TTC549 (cell line): ENCODE data around the gene MAPRE3.

Experiments used
- FAIRE-seq: peaks from 2 replicates; lab custom pipeline; 2012; peaks lifted over from hg19 to GRCh38; lab: Jason Lieb, UNC

The MAPRE3 gene

GRCh38 chr2:27016801-27017325, 46.4 kb downstream of the MAPRE3 start:
- FAIRE-seq, result peak; percentile 56

- FAIRE-seq, result no peak
Measured at GRCh38 chr2:27018142-27018541, 47.7 kb downstream of the MAPRE3 start.

- FAIRE-seq, result no peak
Measured at GRCh38 chr2:27019459-27019858, 49.0 kb downstream of the MAPRE3 start.

DNA sequence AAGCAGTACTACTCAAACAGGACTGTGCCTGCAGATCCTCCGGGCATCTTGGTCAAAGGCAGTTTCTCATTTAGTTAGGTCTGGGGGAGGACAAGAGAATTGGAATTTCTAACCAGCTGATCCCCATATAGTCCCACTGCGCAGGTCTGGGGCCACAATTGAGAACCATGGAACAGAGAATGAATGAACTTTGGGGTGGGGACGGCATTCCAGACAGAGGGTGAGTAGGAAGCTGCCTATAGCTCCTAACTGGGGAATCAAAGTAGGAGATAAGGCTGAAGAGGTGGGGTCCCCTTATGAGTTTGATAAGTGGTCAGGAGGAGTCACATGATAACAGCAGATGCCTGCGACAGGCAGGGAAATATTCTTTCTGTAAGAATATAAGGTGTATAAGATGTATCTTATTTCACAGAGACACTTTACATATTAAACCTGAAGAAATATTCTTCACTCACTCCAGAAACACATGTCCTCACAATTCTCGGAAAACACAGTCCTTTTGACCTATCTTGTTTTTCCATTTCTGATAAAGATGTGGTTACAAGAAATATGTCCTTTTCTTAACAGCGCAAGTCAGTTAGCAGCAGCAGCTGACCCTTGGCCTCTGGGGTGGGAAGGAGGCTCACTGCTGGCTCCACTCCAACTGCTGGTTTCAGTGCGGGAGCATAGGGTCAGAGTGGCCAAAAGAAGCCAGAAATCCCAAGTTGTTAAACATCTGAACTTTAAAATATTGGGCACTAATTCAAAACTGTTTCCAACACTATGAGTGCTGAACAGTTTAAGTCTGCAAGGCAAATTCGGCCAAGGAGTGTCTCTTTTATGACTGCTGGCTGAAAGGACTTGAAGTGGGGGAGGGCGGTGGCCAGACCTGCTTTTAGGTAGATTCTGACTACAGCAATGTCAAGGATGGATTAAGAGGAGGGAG, 49.8 kb downstream of the MAPRE3 start:
- no peak for FAIRE-seq

DNA sequence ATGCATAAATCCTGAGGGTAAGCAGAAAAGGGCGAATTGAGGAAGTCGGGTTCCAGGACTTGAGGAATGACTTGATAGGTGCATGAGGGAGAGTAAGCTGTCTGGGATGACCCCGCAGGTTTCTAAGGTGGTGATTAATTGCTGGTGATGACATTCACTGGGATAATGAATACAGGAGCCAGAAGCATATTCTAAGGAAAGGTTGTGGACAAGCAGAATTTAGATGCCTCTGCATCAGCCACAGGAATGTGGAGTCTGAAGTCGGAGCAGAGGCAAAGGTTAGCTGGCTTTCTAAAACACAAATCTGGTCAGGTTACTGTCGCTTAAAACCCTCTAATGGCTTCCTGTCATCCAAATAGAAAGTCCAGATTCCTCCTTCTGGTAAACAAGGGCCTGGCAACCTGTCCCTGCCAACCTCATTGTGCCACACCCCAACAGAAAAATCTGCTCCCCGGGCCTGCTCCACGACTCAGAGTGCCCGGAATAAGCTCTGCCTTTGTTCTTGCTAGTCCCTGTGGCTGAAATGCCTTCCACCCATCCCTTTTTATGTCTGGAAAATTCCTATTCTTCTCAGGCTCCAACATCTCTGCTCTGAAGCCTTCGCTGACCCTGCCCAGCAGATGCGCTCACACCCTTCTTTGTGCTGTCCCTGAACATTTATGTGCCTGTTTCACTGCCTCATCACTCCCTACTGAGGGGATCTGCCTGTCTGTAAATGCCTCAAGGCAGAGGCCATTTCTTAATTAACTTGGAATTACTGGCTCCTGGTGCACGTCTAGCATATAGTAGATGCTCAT, 51.0 kb downstream of the MAPRE3 start:
- no peak for FAIRE-seq

GRCh38 chr2:27023740-27024139, 53.3 kb downstream of the MAPRE3 start:
- FAIRE-seq, result no peak

DNA sequence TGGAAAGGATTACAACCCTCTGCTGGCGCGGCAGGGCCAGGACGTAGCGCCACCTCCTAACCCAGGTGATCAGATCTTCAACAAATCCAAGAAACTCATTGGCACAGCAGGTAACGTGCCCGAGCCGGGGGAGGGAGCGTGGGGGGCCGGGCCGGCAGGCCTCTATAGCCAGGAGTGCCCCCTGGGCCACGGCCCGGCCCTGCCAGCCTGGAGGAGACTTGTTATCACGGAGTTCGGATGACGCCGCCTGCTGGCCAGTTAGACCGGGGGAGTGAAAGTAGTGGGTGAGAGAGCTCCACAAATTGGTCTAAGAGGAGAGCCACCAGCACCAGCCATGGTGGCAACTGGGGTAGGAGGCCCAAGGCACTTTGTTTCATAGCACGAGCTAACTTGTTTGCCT, 53.8 kb downstream of the MAPRE3 start:
- FAIRE-seq, result no peak

DNA sequence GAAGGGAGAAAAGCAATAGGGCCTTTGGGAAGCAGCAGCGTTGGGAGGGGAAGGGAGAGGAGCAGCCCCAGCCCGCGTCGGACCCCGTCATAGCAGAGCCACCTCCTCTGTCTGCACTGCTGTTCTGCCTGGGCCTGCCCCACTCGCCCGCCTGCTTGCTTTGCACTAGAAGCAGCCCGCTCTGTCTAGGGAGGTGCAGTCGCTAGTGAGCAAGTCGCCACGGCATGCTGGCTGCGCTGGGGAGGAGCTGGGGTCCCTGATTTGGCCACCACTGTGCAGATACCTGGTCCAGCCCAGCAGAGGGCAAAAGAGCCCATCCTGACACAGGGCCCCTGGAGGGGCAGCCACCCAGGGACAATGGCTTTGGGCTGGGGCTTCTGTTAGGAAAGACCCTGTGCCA, 54.4 kb downstream of the MAPRE3 start:
- FAIRE-seq, result no peak

DNA sequence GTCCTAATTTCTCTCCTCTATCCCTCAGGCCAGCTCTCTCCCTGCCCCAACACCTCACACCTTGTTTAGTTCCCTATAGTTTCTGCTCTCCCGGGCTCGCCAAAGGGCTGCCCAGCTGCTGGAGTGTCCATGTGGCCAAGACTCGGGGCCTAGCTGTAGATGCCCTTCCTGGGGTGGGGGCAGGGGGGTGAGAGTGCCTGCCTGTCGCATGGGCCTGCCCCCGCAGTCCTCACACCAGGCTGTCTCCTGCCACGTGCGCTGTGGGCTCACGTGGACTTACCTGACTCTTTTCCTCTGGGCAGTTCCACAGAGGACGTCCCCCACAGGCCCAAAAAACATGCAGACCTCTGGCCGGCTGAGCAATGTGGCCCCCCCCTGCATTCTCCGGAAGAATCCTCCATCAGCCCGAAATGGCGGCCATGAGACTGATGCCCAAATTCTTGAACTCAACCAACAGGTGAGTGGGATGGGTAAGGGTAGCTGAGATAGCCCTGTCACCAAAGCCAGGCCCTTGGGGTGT, 54.9 kb downstream of the MAPRE3 start:
- no peak for FAIRE-seq

GRCh38 chr2:27025861-27026851, 55.7 kb downstream of the MAPRE3 start:
- no peak for FAIRE-seq

DNA sequence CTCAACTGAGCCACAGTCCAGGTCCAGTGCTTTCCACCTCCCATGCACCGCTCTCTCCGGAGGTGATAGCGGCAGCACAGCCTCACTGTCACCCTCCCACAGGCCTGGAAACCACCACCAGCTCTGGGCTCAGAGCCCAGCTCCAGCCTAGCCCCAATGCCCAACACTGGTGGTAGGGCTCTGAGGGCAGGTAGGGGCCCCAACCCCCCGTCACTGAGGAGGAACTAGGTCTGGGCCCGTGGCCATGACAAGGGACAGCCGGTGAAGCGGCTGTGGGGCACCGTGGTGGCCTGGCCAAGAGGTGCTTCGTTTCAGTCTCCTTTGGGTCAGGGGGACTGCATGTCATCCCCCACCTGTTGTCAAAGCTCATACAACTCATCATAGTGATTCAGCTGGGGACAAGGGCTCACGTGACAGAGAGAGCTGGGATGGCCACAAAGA, 56.8 kb downstream of the MAPRE3 start:
- no peak for FAIRE-seq

- FAIRE-seq, result no peak
Measured at GRCh38 chr2:27029051-27029450, 58.6 kb downstream of the MAPRE3 start.

DNA sequence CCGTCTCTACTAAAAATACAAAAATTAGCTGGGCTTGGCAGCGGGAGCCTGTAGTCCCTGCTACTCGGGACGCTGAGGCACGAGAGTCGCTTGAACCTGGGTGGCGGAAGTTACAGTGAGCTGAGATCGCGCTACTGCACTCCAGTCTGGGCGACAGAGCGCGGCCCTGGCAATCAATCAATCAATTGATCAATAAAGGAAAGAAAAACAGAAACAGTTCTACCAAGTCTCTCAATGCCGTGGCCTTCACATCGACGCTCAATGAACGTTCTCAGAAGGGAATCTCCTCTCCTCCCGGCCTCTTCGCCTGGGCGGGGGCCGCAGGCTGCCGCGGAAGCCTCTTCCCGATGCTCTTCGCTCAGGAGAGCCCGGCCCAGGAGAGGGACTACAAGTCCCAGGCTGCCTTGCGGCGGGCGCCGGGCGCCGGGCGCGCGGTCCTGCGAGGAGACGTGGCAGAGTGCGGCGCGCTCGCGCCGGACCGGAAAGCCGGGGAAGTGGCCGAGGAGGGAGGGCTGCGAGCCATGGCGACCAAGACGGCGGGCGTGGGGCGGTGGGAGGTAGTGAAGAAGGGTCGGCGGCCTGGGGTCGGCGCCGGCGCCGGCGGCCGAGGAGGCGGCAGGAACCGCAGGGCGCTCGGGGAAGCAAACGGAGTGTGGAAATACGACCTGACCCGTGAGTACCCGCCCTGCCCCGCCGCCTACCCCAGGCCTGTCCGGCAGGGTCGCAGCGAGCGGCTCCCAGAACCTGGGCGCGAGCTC, 62.2 kb downstream of the MAPRE3 start, which contains the start of gene TMEM214:
Gene TMEM214 (plus strand): TSS at position 471 of the 758 bp plus-strand sequence. CDS start 51 bp downstream, at position 522.
- no peak for FAIRE-seq

DNA sequence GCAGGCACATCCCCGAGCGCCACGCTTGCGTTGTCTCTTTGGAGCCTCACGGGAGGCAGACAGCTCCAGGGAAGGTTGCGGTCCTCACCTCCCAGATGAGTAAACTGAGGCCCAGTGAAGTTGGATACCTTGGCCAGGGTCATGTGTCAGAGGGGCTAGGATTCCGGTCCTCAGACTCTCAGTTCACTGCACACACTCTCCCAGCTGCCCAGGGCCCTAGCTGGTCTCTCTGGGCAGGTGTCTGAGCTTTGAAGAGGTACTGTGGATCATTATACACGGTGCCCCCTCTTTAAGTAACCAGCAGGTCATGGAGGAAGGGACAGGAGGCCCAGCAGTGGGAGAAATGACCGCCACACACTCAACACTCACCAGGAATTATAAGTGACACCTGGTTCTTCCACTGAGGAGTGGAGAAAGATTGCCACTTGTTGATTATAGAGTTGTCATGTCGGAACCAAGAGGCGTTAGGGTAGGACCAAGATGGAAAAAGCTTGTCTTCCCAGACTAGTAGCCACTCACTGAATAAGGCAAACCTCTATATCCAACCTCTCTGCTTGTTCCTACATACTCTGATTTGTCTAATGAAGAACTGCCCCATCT, 62.9 kb downstream of the MAPRE3 start:
- FAIRE-seq, result no peak

DNA sequence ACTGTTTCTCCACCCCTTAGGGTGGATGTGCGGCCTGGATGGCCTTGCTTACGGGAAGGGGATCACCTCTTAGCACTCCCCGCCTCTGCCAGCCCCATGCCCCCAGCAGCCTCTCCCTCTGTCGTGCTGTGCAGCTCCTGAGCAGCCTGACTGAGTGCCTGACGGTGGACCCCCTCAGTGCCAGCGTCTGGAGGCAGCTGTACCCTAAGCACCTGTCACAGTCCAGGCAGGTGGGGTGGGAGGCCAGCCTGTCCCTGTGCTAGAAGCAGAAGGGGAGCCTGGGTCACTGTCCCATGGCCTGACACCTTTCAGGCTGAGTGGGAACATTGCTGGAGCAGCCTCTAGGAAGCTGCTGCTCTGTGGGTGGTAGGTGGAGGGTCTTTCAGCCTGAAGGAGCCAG, 67.6 kb downstream of the MAPRE3 start:
- FAIRE-seq, result no peak

DNA sequence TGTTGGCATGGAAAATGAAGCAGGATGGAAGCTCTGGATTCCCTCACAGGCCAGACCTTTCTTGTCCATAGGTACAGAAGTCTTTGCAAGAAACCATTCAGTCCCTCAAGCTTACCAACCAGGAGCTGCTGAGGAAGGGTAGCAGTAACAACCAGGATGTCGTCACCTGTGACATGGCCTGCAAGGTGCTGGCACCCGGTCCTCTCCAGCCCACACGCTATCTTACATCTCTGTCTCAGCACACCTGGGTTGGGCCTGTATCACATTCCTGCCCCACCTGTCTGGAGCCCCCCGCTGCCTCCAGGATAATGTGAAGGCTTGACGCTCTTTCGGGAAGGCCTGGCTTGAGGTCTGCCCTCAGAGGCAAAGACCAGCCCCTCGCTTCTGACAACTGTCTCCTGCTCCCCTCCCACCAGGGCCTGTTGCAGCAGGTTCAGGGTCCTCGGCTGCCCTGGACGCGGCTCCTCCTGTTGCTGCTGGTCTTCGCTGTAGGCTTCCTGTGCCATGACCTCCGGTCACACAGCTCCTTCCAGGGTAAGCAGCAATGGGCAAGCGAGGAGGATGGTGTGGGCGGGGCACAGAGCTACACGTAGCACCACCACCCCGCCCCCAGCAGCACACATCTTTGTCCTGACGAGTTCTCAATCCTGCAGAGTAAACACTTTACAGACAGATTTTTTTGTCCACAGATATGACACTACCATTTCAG, 68.3 kb downstream of the MAPRE3 start:
- FAIRE-seq, result no peak

DNA sequence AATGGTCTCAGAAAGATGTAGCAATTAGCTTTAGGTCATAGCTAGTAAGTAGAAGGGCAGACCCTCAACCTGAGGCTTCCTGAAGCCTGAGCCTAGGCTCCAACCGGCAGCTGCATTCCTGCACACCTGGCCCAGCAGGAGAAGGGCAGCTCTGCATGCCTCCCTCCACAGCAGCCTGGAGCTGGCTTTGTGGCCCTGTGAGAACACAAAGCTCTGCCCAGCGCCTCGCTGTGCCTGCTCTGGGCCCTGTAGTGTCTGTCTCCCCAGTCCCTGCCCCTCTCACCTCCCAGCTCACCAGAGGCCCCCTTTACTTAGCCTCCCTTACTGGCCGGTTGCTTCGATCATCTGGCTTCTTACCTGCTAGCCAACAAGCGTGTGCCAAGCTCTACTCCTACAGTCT, 69.0 kb downstream of the MAPRE3 start:
- no peak for FAIRE-seq

- FAIRE-seq, result no peak
Measured at GRCh38 chr2:27039871-27040270, 69.4 kb downstream of the MAPRE3 start.

- FAIRE-seq, result no peak
Measured at GRCh38 chr2:27040282-27040681, 69.8 kb downstream of the MAPRE3 start.

DNA sequence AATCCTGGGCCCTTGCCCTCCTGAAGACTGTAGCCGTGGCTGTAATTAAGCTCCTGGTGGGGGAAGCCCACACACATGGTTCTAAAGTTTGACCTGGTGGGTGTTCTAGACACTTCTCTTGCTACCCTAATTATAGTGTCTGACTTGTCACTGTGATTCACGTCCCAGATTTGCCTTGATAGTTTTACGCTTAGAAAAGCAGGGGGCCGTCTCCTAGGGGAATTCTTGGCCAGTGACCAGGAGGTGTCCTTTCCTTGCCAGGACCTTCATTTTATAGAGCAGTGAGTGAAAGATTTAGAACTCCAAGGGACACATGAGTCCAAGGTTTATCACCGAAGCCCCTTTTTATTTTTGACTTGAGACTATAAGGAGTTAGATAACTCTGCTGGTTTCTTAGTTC, 71.3 kb downstream of the MAPRE3 start:
- no peak for FAIRE-seq
